ENCODE measurements around the gene L1CAM.
"Not testable (repeated sequence)": the region's sequence is repeated elsewhere in the genome, so short reads cannot be mapped to it uniquely, and the experiment has no call there.

Gene L1CAM

DNA sequence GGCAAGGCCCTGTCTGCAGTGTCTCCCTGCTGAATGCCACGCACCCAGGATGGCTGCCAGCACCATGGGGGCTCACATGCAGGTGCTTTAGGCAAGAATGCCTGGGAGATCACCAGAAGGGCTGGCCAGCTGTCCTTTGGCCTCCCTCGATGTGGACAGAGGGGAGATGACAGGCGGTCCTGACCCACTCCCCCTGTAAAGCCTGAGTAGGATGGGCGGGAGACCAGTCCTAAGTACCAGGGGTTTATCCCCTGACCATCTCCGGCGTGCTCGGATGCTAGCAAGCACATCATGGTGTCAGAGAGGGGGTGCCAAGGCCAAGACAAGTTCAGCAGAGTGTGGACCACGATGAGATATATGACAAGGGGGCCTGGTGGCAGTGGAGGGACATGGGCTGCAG lies 60.9 kb downstream of the L1CAM start:
- DNase-seq = no peak

- DNase-seq = no peak
These were observed 61.6 kb downstream of the L1CAM start for GRCh38 chrX:153824348-153824747.

DNA sequence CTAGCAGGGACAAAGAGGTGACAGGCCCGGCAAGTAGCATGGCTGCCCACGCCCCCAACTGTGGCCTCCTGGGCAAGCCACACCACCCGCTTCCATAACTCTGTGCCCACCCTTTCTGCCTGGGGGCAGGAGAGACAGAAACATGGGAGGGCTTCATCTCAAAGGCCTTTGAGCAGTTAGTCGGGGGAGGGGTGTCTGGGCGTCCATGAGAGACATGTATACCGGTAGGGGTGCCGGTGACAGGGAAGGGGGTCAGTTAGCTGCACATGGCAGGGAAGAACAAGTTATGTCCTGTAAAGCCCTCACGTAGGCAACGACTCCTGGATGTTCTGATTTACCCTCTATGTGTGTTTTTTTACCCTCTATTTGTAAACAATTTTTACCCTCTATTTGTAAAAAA lies 64.9 kb downstream of the L1CAM start:
- DNase-seq = no peak

- no peak for DNase-seq
These were observed 65.4 kb downstream of the L1CAM start for GRCh38 chrX:153820601-153821000.

- no peak for DNase-seq
These were observed 66.5 kb downstream of the L1CAM start for GRCh38 chrX:153819384-153820040.

DNA sequence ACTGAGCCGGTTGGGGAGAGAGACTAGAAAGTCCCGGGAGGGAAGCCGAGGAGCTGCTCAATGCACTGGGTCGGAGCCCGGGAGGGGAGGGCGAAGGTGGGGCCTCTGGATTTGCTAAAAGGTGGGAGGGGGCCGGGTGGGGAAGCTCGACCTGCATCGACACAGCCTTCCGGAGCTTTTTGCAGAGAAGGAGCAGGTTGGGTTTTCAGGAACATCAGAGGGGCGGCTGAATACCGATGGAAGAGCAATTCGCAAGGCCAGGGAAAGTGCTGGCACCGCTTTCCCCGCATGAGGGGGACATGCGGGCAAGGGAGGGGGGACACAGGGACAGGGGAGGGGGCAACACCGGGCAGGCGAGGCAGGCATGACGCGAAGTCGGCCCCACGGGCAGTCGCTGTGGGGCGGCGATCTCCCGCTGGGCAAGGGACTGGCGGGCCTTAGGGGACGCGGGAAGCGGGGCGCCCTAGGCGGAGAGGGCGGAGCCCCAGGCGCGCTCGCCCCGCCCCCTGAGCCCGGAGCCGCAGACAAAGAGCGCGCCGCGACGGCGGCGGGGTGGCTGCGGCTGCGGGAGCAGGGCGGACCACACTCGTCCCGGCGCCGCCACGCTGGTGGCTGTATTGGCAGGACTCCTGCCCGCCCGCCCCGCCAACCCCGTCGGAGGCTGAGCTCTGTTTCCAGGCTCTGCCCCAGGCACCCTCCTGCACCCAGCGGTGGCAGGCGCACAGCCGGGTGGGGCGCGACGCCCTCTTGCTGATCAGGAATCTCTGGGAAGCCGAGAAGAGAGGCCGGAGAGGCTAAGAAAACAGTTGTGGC lies 67.2 kb downstream of the L1CAM start:
- DNase-seq = peak; percentile 54

DNA sequence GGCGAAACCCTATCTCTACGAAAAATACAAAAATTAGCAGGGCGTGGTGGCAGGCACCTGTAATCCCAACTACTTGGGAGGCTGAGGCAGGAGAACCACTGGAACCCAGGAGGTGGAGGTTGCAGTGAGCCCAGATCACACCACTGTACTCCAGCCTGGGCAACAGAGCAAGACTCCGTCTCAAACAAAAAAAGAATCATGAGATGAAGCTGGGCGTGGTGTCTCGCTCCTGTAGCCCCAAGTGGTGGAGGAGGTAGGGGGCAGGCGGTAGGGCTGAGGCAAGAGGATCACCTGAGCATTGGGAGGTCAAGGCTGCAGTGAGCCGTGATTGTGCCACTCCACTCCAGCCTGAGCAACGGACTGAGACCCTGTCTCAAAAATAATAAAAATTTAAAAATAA lies 67.9 kb downstream of the L1CAM start:
- DNase-seq = not testable (repeated sequence)

DNA sequence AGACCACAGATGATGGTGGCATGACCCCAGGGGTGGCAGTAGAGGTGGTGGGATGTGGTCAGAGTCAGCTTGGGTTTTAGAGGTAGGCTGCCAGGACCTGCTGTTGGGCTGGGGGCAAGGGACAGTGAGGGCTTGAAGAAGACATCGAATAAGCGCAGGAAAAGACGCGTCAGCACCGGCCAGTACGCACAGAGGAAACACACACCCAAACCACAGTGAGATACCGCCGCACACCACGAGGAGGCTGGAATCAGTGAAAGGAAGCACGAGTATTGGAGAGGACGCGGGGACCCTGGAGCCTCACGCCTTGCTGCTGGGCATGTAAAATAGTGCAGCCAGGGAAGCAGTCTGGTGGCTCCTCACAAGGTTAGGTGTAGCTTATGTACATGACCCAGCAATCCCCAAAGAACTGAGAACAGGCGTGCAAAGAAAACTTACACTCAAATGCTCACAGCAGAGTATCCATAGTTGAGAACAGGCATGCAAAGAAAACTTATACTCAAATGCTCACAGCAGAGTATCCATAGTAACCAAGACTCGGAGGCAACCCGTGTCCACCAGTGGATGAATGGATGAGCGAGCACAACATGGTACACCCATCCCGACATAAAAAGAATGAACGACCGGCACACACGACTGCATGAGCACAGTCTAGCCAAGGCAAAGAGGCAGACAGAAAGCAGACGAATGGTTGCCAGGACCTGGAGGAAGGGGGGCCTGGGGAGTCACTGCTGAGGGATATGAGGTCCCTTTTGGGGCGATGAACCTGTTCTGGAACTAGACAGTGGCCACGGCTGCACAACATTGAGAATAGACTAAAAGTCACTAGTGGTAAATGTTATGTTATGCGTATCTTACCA lies 68.9 kb downstream of the L1CAM start:
- peak; percentile 27 for DNase-seq

GRCh38 chrX:153814591-153815315 lies 71.2 kb downstream of the L1CAM start:
- DNase-seq = no peak

GRCh38 chrX:153813161-153813560 lies 72.8 kb downstream of the L1CAM start:
- no peak for DNase-seq

GRCh38 chrX:153812220-153812619 lies 73.8 kb downstream of the L1CAM start:
- DNase-seq = no peak
